ENCODE measurements around the gene SGMS1. TPM values are rescaled to one million over a fixed set of nuclear protein-coding genes. Genes with fewer than 3 reads are reported as not detected.

The SGMS1 gene
- total RNA-seq, 1 experiment from 2014 or later = 20.4 TPM

GRCh38 chr10:50312464-50313437 is 311.0 kb downstream of the SGMS1 start:
- no peaks in the 10 kb centered on the region for H3K27me3 ChIP-seq (ENCODE audit: insufficient read depth, low read length)
- H3K4me2 ChIP-seq (ENCODE audit: insufficient read depth, insufficient read length, low read length) = no peak overlapping the region
- no peak overlapping the region for H4K8ac ChIP-seq (replicated peaks; ENCODE audit: insufficient read length, low read depth, low read length)
- H3K23ac ChIP-seq (ENCODE audit: insufficient read length, low read depth, low read length) = no peak overlapping the region
- no peaks in the 10 kb centered on the region for H3K9me3 Mint-ChIP-seq
- no peak overlapping the region for H3K4ac ChIP-seq (ENCODE audit: low read depth, low read length)
- no peaks in the 10 kb centered on the region for H3K9me3 ChIP-seq (ENCODE audit: control insufficient read depth, low read depth, low read length)
- WGBS (ENCODE audit: extremely low coverage, insufficient read length, low lambda C conversion rate) = no CpG with 5 or more reads among the region's 10 CpGs
- H3K79me2 ChIP-seq (ENCODE audit: insufficient read depth, low read length) = no peaks in the 10 kb centered on the region
- H3K4me1 Mint-ChIP-seq = no peaks in the 10 kb centered on the region
- no peak overlapping the region for H3K4me3 Mint-ChIP-seq
- no peak overlapping the region for H4K5ac ChIP-seq (ENCODE audit: insufficient read length, low read depth, low read length)
- H2BK15ac ChIP-seq (ENCODE audit: low read depth, low read length) = no peak overlapping the region
- peaks cover 2 to 14% (median 2%) of the 10 kb centered on the region in 3 experiments; a peak in 5 of 7 replicates for H3K36me3 Mint-ChIP-seq (ENCODE audit: insufficient read depth in 1 of 3, low read depth in 3 of 3)
- TF ChIP-seq CTCF (conservative IDR thresholded peaks at IDR 0.05) = no peak
- H3K14ac ChIP-seq (ENCODE audit: insufficient read depth, low read length) = no peak overlapping the region
- H3K18ac ChIP-seq (ENCODE audit: insufficient read length, low read depth, low read length) = no peak overlapping the region
- no peak overlapping the region for H3K56ac ChIP-seq (ENCODE audit: insufficient read length, low read depth, low read length)
- no peak overlapping the region for H3K27ac ChIP-seq (ENCODE audit: insufficient read length, low read depth, low read length)
- H2BK20ac ChIP-seq (ENCODE audit: low read depth, low read length, poor library complexity, severe bottlenecking) = no peak overlapping the region
- no peak overlapping the region for H3K9ac ChIP-seq (ENCODE audit: extremely low read depth, insufficient read length, low read length)
- H4K91ac ChIP-seq (ENCODE audit: insufficient read length, low read depth, low read length) = no peak overlapping the region
- no peak overlapping the region for H3T11ph ChIP-seq (ENCODE audit: low read length)
- no peaks in the 10 kb centered on the region for H3K23me2 ChIP-seq (ENCODE audit: insufficient read length, low read depth, low read length, poor library complexity, severe bottlenecking)
- peak overlapping the region in 1 of 3 experiments; percentile 49; a peak in 1 of 7 replicates for H3K27ac Mint-ChIP-seq
- DNase-seq = no peak
- no peaks in the 10 kb centered on the region for H3K4me1 ChIP-seq (ENCODE audit: insufficient read depth, low read length)
- no peaks in the 10 kb centered on the region; the same call in 1 of the 2 replicates for H3K27me3 Mint-ChIP-seq (ENCODE audit: low read depth)
- H3K79me1 ChIP-seq (ENCODE audit: insufficient read depth, low read depth, low read length, poor library complexity, severe bottlenecking) = no peaks in the 10 kb centered on the region
- H2BK120ac ChIP-seq (ENCODE audit: low read depth, low read length, poor library complexity, severe bottlenecking) = no peak overlapping the region
- no peak overlapping the region for H2AK5ac ChIP-seq (ENCODE audit: insufficient read length, low read length)
- H2BK5ac ChIP-seq (ENCODE audit: insufficient read length, low read length) = no peak overlapping the region
- no peaks in the 10 kb centered on the region for H4K20me1 ChIP-seq (ENCODE audit: control insufficient read depth, insufficient read depth, insufficient read length)
- no peak overlapping the region for H2BK12ac ChIP-seq (ENCODE audit: insufficient read length, low read depth, low read length)
- H2AFZ ChIP-seq (ENCODE audit: low read length) = no peak overlapping the region
